NB4 (cell line): ENCODE data around the gene MALAT1.
A peak's percentile ranks its signal among the peaks of the same experiment; 100 is the strongest.

Source experiments
- DNase-seq: peaks from one replicate; pipeline ENCODE4 v3.0.0; 2010; ENCODE audit warnings: low read depth
- H3K4me3 ChIP-seq: one replicate; pipeline ENCODE4 v1.5.1; 2011; ENCODE audit warnings: mild to moderate bottlenecking, low read depth, low read length, moderate library complexity
- MAX ChIP-seq: IDR thresholded peaks from 2 replicates; pipeline ENCODE4 v1.6.1; 2011; ENCODE audit warnings: low read depth, low read length
- MYC ChIP-seq: IDR thresholded peaks from 2 replicates; pipeline ENCODE4 v1.6.1; 2011; ENCODE audit warnings: low read depth, low read length
- POLR2A ChIP-seq: IDR thresholded peaks from 2 replicates; pipeline ENCODE4 v1.6.1; 2011; ENCODE audit warnings: mild to moderate bottlenecking; ENCODE audit not compliant: insufficient read length; ENCODE audit errors: extremely low read depth
- TF ChIP-seq, protein P1 (sequence below): IDR thresholded peaks from one replicate; pipeline ENCODE4 v1.5.1; 2012; ENCODE audit warnings: low read depth, low read length

Gene MALAT1

GRCh38 chr11:65529475-65530156 is 30.8 kb downstream of the MALAT1 start:
- TF ChIP-seq MAX (no peak), MYC (no peak)
- H3K4me3 ChIP-seq = no peak overlapping the region
- DNase-seq = no peak

DNA sequence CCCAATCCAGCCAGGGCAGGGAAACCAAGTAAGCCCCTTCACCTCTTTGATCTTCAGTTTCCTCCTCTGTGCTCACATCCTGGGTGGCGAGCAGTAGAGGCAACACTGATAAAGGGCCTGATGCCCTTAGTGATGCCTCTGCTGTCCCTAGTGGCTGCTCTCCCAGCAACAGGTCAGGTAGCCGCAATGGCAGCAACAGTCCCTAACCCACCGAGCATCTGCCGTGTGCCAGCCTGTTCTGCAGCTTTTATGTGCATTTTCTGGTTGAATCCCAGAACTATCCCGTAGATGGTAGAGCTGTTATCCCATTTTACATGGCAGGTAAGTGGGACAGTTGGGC is 31.3 kb downstream of the MALAT1 start:
- TF ChIP-seq MAX (no peak), MYC (no peak)
- TF ChIP-seq, protein P1, sequence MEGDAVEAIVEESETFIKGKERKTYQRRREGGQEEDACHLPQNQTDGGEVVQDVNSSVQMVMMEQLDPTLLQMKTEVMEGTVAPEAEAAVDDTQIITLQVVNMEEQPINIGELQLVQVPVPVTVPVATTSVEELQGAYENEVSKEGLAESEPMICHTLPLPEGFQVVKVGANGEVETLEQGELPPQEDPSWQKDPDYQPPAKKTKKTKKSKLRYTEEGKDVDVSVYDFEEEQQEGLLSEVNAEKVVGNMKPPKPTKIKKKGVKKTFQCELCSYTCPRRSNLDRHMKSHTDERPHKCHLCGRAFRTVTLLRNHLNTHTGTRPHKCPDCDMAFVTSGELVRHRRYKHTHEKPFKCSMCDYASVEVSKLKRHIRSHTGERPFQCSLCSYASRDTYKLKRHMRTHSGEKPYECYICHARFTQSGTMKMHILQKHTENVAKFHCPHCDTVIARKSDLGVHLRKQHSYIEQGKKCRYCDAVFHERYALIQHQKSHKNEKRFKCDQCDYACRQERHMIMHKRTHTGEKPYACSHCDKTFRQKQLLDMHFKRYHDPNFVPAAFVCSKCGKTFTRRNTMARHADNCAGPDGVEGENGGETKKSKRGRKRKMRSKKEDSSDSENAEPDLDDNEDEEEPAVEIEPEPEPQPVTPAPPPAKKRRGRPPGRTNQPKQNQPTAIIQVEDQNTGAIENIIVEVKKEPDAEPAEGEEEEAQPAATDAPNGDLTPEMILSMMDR = peak; percentile 39
- peak; percentile 40 for DNase-seq
- no peak overlapping the region for H3K4me3 ChIP-seq

GRCh38 chr11:65532388-65533064 is 33.7 kb downstream of the MALAT1 start:
- no peak for DNase-seq
- H3K4me3 ChIP-seq = no peak overlapping the region
- TF ChIP-seq POLR2A = no peak
- TF ChIP-seq MYC = no peak
- TF ChIP-seq, protein P1 = no peak
- no peak for TF ChIP-seq MAX

GRCh38 chr11:65535102-65535501 is 36.3 kb downstream of the MALAT1 start:
- no peak overlapping the region for H3K4me3 ChIP-seq
- no peak for DNase-seq
- TF ChIP-seq MYC (no peak), MAX (no peak), POLR2A (no peak)

- no peak overlapping the region for H3K4me3 ChIP-seq
- no peak for DNase-seq
- TF ChIP-seq, protein P1 = no peak
- TF ChIP-seq MYC (no peak), MAX (no peak), POLR2A (peak; percentile 2)
Observed at GRCh38 chr11:65536412-65537295, 37.8 kb downstream of the MALAT1 start.

DNA sequence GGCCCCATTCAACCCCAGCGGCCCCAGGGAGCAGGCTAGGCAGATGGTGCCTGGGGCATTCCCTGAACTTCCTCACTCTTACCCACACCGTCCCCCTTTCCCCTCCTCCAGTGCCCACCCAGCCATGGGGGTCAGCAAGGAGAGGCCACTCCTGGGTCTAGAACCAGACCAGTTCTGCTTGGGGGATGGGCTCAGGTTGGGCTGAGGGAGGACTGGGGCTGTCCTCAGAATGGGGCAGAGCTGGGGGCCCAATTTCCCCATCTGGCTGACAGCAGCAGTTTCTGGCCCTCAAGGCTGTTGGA is 38.4 kb downstream of the MALAT1 start:
- no peak overlapping the region for H3K4me3 ChIP-seq
- TF ChIP-seq MYC (no peak), MAX (no peak), POLR2A (no peak)
- TF ChIP-seq, protein P1 = no peak
- no peak for DNase-seq
